Prostate gland (tissue), 2 donors: ENCODE data around the gene FAM120AOS. TPM values are rescaled to one million over a fixed set of nuclear protein-coding genes. Genes with fewer than 3 reads are reported as not detected.

Experiments used
- DNase-seq: peaks from one replicate; pipeline ENCODE4 v3.0.0-alpha.2; 2019; ENCODE audit warnings: low spot score
- H3K27ac ChIP-seq, 2 donors: fragments of 200-600 bp; sonication (generic); 2 replicates each; pipeline ENCODE4 v1.5.1; 2017 to 2019
- H3K27me3 ChIP-seq: fragments of 200-600 bp; sonication (generic); replicated peaks from 2 replicates; pipeline ENCODE4 v1.5.1; 2019; ENCODE audit not compliant: insufficient read depth
- H3K36me3 ChIP-seq, 2 donors: fragments of 200-600 bp; sonication (generic); 1 replicate in 1 of 2; 2 replicates in 1 of 2; pipeline versions ENCODE4 v1.5.1 to v1.8.1; 2017 to 2019
- H3K4me1 ChIP-seq: fragments of 200-600 bp; sonication (generic); replicated peaks from 2 replicates; pipeline ENCODE4 v1.5.1; 2019
- H3K4me3 ChIP-seq, 2 donors: fragments of 200-600 bp; sonication (generic); 2 replicates each; pipeline ENCODE4 v1.5.1; 2017 to 2019
- H3K9me3 ChIP-seq: fragments of 200-600 bp; sonication (generic); 2 replicates; pipeline ENCODE4 v1.5.1; 2017
- CTCF ChIP-seq, 4 experiments: fragments of 200-600 bp in 2 of 4; fragments of 450-650 bp in 2 of 4; sonication (generic) in 2 of 4; IDR thresholded peaks; 1 replicate in 3 of 4; 2 replicates in 1 of 4; pipeline ENCODE4 v1.5.1; 2016 to 2019; ENCODE audit warnings: antibody characterized with exemption in 4 of 4, mild to moderate bottlenecking in 2 of 4, moderate library complexity in 2 of 4
- POLR2A ChIP-seq: fragments of 450-650 bp; IDR thresholded peaks from one replicate; pipeline ENCODE4 v1.6.1; 2016; ENCODE audit warnings: antibody characterized with exemption, mild to moderate bottlenecking
- POLR2AphosphoS5 ChIP-seq: sonication (generic); formaldehyde crosslinking; IDR thresholded peaks from one replicate; pipeline ENCODE4 v1.6.1; 2017; ENCODE audit warnings: antibody characterized with exemption
- WGBS: methylation state at CpG from one replicate; pipeline ENCODE4 v1.1.5; 2018; 5-methylcytosine and 5-hydroxymethylcytosine counted together
- intact Hi-C: fragments of 100-400 bp; cut with DNase I; formaldehyde crosslinking; loops from one replicate; pipeline ENCODE4 v1.14.2; 2022
- total RNA-seq, 2 donors: library from RNA; depleted of rRNA; stranded (reverse); fragments of >200 nt; gene quantifications; one replicate each; pipeline ENCODE4 v1.1.0, GENCODE V29; 2016

Gene FAM120AOS
- total RNA-seq, 2 donors from 2014 or later = 60.7 to 83.8 TPM

- intact Hi-C loops = no loop called here
- WGBS = 70% methylated on average over 6 of the region's 6 CpGs
These were observed 17.2 kb downstream of the FAM120AOS start for GRCh38 chr9:93436218-93436617.

GRCh38 chr9:93435386-93435785, 18.0 kb downstream of the FAM120AOS start:
- 97% methylated on average over 8 of the region's 8 CpGs for WGBS
- Histone ChIP-seq H3K4me3 (no peak overlapping the region), H3K27me3 (no peaks in the 10 kb centered on the region), H3K9me3 (no peaks in the 10 kb centered on the region), H3K27ac (no peak overlapping the region), H3K4me1 (no peaks in the 10 kb centered on the region), H3K36me3 (no peaks in the 10 kb centered on the region)
- DNase-seq = no peak
- intact Hi-C loops = no loop called here
- no peak for TF ChIP-seq POLR2A
- TF ChIP-seq CTCF (IDR thresholded peaks at IDR 0.05) = no peak
- no peak for TF ChIP-seq POLR2AphosphoS5

More at GRCh38 chr9:93436218-93436617, 17.2 kb downstream of the FAM120AOS start:
- Histone ChIP-seq H3K36me3 (no peaks in the 10 kb centered on the region), H3K27ac (no peak overlapping the region), H3K4me1 (no peaks in the 10 kb centered on the region), H3K9me3 (no peaks in the 10 kb centered on the region), H3K4me3 (no peak overlapping the region), H3K27me3 (no peaks in the 10 kb centered on the region)
- no peak for DNase-seq
- no peak for TF ChIP-seq POLR2AphosphoS5
- no peak for TF ChIP-seq POLR2A
- TF ChIP-seq CTCF (IDR thresholded peaks at IDR 0.05) = no peak

GRCh38 chr9:93434056-93434455, 19.3 kb downstream of the FAM120AOS start:
- intact Hi-C loops = no loop called here
- no peak overlapping the region for H3K4me3 ChIP-seq
- H3K27me3 ChIP-seq = no peaks in the 10 kb centered on the region
- TF ChIP-seq CTCF (IDR thresholded peaks at IDR 0.05) = no peak
- no peak for TF ChIP-seq POLR2A
- no peak for TF ChIP-seq POLR2AphosphoS5
- no peaks in the 10 kb centered on the region for H3K36me3 ChIP-seq
- H3K27ac ChIP-seq = no peak overlapping the region
- H3K4me1 ChIP-seq = no peaks in the 10 kb centered on the region
- WGBS = 95% methylated on average over 3 of the region's 3 CpGs
- no peaks in the 10 kb centered on the region for H3K9me3 ChIP-seq
- DNase-seq = no peak

- no peak overlapping the region for H3K4me3 ChIP-seq
- H3K4me1 ChIP-seq = no peaks in the 10 kb centered on the region
- H3K36me3 ChIP-seq = no peaks in the 10 kb centered on the region
- no peak overlapping the region for H3K27ac ChIP-seq
- intact Hi-C loops = no loop called here
- no peak for DNase-seq
- no peaks in the 10 kb centered on the region for H3K9me3 ChIP-seq
- TF ChIP-seq CTCF (IDR thresholded peaks at IDR 0.05) (no peak), POLR2A (no peak), POLR2AphosphoS5 (no peak)
- 100% methylated on average over 1 of the region's 1 CpG for WGBS
- no peaks in the 10 kb centered on the region for H3K27me3 ChIP-seq
These were observed 20.4 kb downstream of the FAM120AOS start for GRCh38 chr9:93432964-93433363.

GRCh38 chr9:93431539-93432105, 21.8 kb downstream of the FAM120AOS start:
- intact Hi-C loops = no loop called here
- WGBS = 33% methylated on average over 5 of the region's 5 CpGs
- Histone ChIP-seq H3K4me1 (no peaks in the 10 kb centered on the region), H3K9me3 (no peaks in the 10 kb centered on the region), H3K36me3 (no peaks in the 10 kb centered on the region), H3K4me3 (no peak overlapping the region), H3K27ac (no peak overlapping the region), H3K27me3 (no peaks in the 10 kb centered on the region)
- no peak for DNase-seq
- TF ChIP-seq POLR2A (no peak), POLR2AphosphoS5 (no peak)
